ENCODE data around the gene LSAMP. TPM values are rescaled to one million over a fixed set of nuclear protein-coding genes. Genes with fewer than 3 reads are reported as not detected.

Gene LSAMP
- polyA plus RNA-seq, 1 experiment: 2.7 TPM

DNA sequence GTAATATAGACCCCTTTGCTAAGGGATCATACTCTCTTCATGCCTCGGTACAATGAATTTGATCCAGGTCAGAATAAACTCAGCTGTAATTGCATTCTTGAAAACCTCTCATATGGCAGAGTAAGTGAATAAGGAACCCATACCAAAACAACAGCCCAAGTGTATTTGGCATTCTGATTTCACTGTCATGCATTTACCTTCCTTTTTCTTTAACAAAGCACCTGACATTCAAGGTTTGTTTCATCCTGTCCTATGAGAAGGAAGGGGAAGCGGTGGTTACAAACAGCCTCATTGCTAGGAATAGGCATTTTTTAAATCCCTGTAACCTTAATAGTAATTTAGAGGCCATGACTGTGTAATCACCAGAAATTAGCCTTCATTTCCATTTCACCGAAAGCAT lies 97.1 kb downstream of the LSAMP start:
- TF ChIP-seq, protein P1, sequence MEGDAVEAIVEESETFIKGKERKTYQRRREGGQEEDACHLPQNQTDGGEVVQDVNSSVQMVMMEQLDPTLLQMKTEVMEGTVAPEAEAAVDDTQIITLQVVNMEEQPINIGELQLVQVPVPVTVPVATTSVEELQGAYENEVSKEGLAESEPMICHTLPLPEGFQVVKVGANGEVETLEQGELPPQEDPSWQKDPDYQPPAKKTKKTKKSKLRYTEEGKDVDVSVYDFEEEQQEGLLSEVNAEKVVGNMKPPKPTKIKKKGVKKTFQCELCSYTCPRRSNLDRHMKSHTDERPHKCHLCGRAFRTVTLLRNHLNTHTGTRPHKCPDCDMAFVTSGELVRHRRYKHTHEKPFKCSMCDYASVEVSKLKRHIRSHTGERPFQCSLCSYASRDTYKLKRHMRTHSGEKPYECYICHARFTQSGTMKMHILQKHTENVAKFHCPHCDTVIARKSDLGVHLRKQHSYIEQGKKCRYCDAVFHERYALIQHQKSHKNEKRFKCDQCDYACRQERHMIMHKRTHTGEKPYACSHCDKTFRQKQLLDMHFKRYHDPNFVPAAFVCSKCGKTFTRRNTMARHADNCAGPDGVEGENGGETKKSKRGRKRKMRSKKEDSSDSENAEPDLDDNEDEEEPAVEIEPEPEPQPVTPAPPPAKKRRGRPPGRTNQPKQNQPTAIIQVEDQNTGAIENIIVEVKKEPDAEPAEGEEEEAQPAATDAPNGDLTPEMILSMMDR (IDR thresholded peaks at IDR 0.05; ENCODE audit: insufficient read depth, low read depth, low read length): no peak
- POLR2A ChIA-PET: no interaction called here
- DNase-seq (ENCODE audit: low read depth): no peak
- Histone ChIP-seq H3K27me3 (ENCODE audit: control insufficient read depth, insufficient read depth, low read length) (no peaks in the 10 kb centered on the region), H3K36me3 (ENCODE audit: control insufficient read depth, insufficient read depth, low read length) (no peaks in the 10 kb centered on the region), H3K4me3 (ENCODE audit: low read depth, low read length) (no peak overlapping the region)
- CTCF ChIA-PET: no interaction called here

DNA sequence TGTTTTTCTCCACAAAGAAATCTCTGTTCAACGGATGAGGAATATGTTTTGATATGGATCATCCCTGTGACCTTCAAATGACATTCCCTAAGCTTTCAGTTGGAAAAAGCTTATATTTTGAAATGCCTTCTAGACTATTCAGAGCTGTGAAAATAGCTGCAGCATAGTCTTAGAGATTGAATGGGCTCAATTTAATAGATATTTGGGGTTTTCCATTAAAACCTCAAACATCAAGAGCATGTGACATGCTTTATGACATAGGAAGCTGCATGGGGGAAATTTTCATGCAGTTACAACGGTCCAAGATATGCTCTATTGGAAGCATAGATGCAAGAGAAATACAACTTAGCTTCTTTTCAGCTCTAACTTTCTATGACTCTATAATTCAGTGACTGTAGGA lies 102.8 kb downstream of the LSAMP start:
- Histone ChIP-seq H3K4me3 (ENCODE audit: low read depth, low read length) (no peak overlapping the region), H3K27me3 (ENCODE audit: control insufficient read depth, insufficient read depth, low read length) (no peaks in the 10 kb centered on the region), H3K36me3 (ENCODE audit: control insufficient read depth, insufficient read depth, low read length) (no peaks in the 10 kb centered on the region)
- no peak for DNase-seq (ENCODE audit: low read depth)
- TF ChIP-seq, protein P1 (IDR thresholded peaks at IDR 0.05; ENCODE audit: insufficient read depth, low read depth, low read length): no peak
- CTCF ChIA-PET: no interaction called here
- POLR2A ChIA-PET: no interaction called here

- Histone ChIP-seq H3K27me3 (ENCODE audit: control insufficient read depth, insufficient read depth, low read length) (no peaks in the 10 kb centered on the region), H3K36me3 (ENCODE audit: control insufficient read depth, insufficient read depth, low read length) (no peaks in the 10 kb centered on the region), H3K4me3 (ENCODE audit: low read depth, low read length) (no peak overlapping the region)
- TF ChIP-seq, protein P1 (IDR thresholded peaks at IDR 0.05; ENCODE audit: insufficient read depth, low read depth, low read length): no peak
- no peak for DNase-seq (ENCODE audit: low read depth)
- ChIA-PET CTCF (no interaction called here), POLR2A (no interaction called here)
Observed at GRCh38 chr3:116341899-116342298, 103.4 kb downstream of the LSAMP start.

GRCh38 chr3:116341381-116341780 lies 103.9 kb downstream of the LSAMP start:
- H3K36me3 ChIP-seq (ENCODE audit: control insufficient read depth, insufficient read depth, low read length): no peaks in the 10 kb centered on the region
- DNase-seq (ENCODE audit: low read depth): no peak
- H3K4me3 ChIP-seq (ENCODE audit: low read depth, low read length): no peak overlapping the region
- POLR2A ChIA-PET: no interaction called here
- H3K27me3 ChIP-seq (ENCODE audit: control insufficient read depth, insufficient read depth, low read length): no peaks in the 10 kb centered on the region
- TF ChIP-seq, protein P1 (IDR thresholded peaks at IDR 0.05; ENCODE audit: insufficient read depth, low read depth, low read length): no peak
- CTCF ChIA-PET: no interaction called here

- H3K27me3 ChIP-seq (ENCODE audit: control insufficient read depth, insufficient read depth, low read length): no peaks in the 10 kb centered on the region
- TF ChIP-seq, protein P1 (IDR thresholded peaks at IDR 0.05; ENCODE audit: insufficient read depth, low read depth, low read length): no peak
- no peak overlapping the region for H3K4me3 ChIP-seq (ENCODE audit: low read depth, low read length)
- H3K36me3 ChIP-seq (ENCODE audit: control insufficient read depth, insufficient read depth, low read length): no peaks in the 10 kb centered on the region
- ChIA-PET POLR2A (no interaction called here), CTCF (no interaction called here)
- no peak for DNase-seq (ENCODE audit: low read depth)
Observed at GRCh38 chr3:116340680-116341216, 104.5 kb downstream of the LSAMP start.
